ENCODE measurements around the gene FAM168A.

The FAM168A gene

GRCh38 chr11:73367482-73368024 lies 230.4 kb downstream of the FAM168A start:
- no peak for DNase-seq (ENCODE audit: low read depth in 2 of 2)

GRCh38 chr11:73366953-73367352 lies 231.0 kb downstream of the FAM168A start:
- no peak for DNase-seq (ENCODE audit: low read depth in 2 of 2)

- DNase-seq (ENCODE audit: low read depth in 2 of 2) = no peak
These were observed 231.7 kb downstream of the FAM168A start for GRCh38 chr11:73366265-73366610.

- DNase-seq (ENCODE audit: low read depth in 2 of 2) = no peak
These were observed 232.3 kb downstream of the FAM168A start for GRCh38 chr11:73365352-73366264.

- no peak for DNase-seq (ENCODE audit: low read depth in 2 of 2)
These were observed 234.8 kb downstream of the FAM168A start for GRCh38 chr11:73363147-73363546.

GRCh38 chr11:73361953-73362776 lies 235.7 kb downstream of the FAM168A start:
- no peak for DNase-seq (ENCODE audit: low read depth in 2 of 2)

- no peak for DNase-seq (ENCODE audit: low read depth in 2 of 2)
These were observed 237.1 kb downstream of the FAM168A start for GRCh38 chr11:73360743-73361369.

- DNase-seq (ENCODE audit: low read depth in 2 of 2) = no peak
These were observed 237.8 kb downstream of the FAM168A start for GRCh38 chr11:73359930-73360742.

- DNase-seq (ENCODE audit: low read depth in 2 of 2) = no peak
These were observed 238.6 kb downstream of the FAM168A start for GRCh38 chr11:73359341-73359740.

GRCh38 chr11:73358071-73358470 lies 239.8 kb downstream of the FAM168A start:
- DNase-seq (ENCODE audit: low read depth in 2 of 2) = no peak

- no peak for DNase-seq (ENCODE audit: low read depth in 2 of 2)
These were observed 240.7 kb downstream of the FAM168A start for GRCh38 chr11:73356979-73357860.

GRCh38 chr11:73355109-73355508 lies 242.8 kb downstream of the FAM168A start:
- no peak for DNase-seq (ENCODE audit: low read depth in 2 of 2)

- no peak for DNase-seq (ENCODE audit: low read depth in 2 of 2)
These were observed 244.5 kb downstream of the FAM168A start for GRCh38 chr11:73353422-73353821.

GRCh38 chr11:73350908-73351636 lies 246.8 kb downstream of the FAM168A start:
- DNase-seq (ENCODE audit: low read depth in 2 of 2) = peak; percentile 14 to 30
